ENCODE data around the gene TP53AIP1.

DNA sequence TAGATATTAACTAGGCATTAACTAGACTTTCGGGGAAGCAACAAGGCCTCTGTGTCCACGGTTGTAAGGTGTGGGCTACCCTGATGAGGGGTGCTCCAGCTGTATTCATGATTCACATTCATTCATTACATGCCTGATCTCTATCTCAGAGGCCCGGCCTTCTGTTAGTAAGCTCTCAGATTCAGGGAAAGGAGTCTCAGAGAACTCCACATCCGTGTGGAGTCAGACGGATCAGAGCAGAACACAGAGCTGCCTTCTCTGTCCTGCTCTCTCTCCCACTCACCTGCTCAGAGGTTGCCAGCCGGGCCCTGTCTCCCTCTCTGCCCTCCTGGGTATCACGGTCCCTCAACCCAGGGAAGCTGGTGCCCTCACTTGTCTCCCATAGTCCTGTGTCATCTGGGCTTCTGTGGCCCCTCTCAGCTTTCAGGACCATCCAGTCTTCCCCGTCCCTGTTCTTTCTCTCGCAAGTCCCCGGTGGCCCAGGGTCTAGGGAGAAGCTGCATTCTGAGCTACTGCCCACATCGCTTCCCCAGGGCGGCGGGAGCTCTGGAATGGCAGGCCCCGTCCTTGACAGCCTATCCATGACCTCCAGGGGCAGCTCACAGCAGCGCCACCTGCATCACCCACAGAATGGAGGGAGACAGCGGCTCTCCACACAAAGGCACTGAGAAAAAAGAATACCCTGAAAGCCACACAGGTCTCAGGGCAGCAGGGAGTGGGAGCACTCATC is 4.3 kb downstream of the TP53AIP1 start:
- TF ChIP-seq CTCF (conservative IDR thresholded peaks at IDR 0.05): no peak
- TF ChIP-seq ZFX (IDR thresholded peaks at IDR 0.05): no peak
